ENCODE results near the gene C1RL. TPM values are rescaled to one million over a fixed set of nuclear protein-coding genes. Genes with fewer than 3 reads are reported as not detected.

The C1RL gene
- total RNA-seq: 10 to 100 TPM; 10.3 to 11.5 TPM

DNA sequence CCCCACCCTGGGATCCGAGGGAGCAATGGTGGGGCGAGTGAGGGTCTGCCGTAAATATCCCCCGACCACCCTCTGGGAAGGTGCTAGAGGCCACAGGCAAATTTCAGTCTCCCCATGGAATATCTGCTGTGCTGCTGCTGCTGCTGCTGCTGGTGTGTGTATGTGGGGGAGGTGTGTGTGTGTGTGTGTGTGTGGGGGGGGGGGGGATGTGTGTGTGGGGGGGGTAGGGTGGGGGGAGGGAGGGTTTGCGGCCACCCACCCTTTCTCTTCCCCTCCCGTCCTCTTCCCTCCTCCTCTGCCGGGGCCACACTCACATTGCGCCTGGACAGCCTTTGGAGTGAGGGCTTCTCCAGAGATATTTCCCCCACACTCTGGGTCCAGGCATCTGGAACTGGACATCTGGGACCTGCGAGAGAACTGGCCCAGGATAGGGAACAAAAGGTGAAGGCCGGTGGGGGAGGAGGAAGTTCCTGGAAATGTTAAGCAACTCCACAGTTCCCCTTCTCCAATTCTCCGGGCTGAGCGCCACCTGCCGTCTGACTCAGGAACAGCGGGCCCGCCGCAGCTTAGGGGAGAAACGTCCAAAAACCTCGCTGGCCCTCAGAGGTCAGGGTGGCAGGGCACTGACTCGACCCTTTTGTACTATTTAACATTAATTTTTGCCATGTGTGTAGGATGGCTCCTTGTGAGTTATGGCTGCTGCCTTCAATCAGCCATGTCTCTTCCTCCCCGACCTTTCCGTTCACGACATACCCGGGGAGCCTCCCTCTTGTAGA is at the start of gene C1RL:
Gene C1RL (minus strand): TSS at position 419 of the 776 bp plus-strand sequence. CDS start 34 bp downstream, at position 385.
- DNase-seq: peak; percentile 91
- intact Hi-C loops (cut with micrococcal nuclease): loop anchor here (1.0 to 5.0 kb wide), 8 partner anchors 21 to 257 kb away; partner anchors contain the start of genes C12orf57, CDCA3, CLSTN3 and EMG1
- CTCF ChIA-PET: interaction anchor here (0.6 to 5.3 kb wide), 22 partner anchors 10 to 530 kb away, joined by 3 to 30 read pairs (median 3); partner anchors contain the start of genes C12orf57, C1R, LPCAT3 and RNU7-1
- Mint-ChIP-seq H3K4me3 (peak within 1 kb of the TSS; percentile 95), H3K9me3 (peaks cover 13% of the 10 kb centered on the region), H3K27me3 (ENCODE audit: low read depth) (no peaks in the 10 kb centered on the region), H3K4me1 (ENCODE audit: low read depth) (peaks cover 29% of the 10 kb centered on the region), H3K27ac (peak within 1 kb of the TSS; percentile 97), H3K36me3 (ENCODE audit: low read depth) (peaks cover 22% of the 10 kb centered on the region)

DNA sequence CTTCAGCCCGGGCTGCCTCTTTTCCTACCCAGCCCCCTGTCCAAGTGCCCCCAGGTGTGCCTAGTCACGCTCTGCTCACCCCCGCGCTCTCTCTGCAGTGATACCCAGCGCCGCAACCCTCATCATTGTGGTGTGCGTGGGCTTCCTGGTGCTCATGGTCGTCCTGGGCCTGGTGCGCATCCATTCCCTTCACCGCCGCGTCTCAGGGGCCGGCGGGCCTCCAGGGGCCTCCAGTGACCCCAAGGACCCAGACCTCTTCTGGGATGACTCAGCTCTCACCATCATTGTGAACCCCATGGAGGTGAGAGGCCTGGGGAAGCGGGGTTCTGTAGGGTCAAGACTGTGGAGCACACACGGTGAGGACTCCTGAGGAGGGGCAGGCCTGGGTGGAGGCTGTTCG is 48.4 kb upstream of the C1RL start:
- CTCF ChIA-PET: no interaction called here
- Mint-ChIP-seq H3K27ac (no peak overlapping the region), H3K4me3 (no peak overlapping the region), H3K36me3 (ENCODE audit: low read depth) (peaks cover 2% of the 10 kb centered on the region), H3K9me3 (no peaks in the 10 kb centered on the region), H3K4me1 (ENCODE audit: low read depth) (no peaks in the 10 kb centered on the region), H3K27me3 (ENCODE audit: low read depth) (no peaks in the 10 kb centered on the region)
- no peak for DNase-seq
- intact Hi-C loops (cut with micrococcal nuclease): no loop called here

DNA sequence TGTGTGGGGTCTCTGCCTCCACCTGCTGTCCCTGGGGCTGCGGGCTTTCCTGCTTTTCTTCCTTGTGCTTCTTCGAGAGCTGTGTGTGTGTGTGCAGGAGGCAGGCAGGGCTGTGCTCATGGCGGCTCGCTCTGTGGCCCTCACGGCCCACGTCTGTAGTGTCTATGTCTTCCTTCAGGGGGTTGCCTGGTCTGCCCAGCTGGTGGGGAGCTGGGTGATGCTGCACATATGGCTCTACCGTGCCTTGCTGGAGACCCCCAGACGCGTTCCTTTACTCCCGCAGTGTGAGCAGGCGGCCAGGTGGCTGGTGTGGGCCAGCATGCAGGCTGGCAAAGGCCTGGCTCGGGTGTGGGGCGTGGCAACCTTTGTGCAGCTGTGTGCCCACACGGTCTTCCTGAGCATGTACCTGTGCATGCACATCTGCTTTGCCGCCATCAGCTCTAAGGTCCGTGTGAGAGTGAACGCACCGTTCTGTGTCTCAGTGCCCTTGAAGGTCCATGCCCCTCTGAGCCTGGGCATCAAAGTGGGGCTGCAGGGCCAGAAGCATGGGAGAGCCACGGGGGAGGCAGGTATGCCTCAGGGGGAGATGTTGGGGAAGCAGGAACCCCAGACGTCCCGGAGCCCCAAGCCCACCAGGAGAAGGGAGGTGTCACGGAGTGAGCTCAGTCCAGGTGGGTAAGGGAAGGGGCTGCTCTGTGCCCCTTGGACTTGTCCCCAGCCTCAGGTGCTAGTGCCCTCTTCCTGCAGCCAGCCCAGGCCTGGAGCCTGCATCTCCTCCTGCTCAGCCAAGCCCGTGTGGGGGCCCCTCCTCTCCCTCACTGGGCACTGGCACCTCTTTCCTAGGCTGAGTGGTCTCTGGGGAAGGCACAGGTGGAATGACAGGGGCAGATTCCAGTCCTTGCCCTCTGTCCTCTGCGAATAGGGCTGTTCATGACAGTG is 47.5 kb upstream of the C1RL start:
- no peak overlapping the region for H3K4me3 Mint-ChIP-seq
- peaks cover 2% of the 10 kb centered on the region for H3K36me3 Mint-ChIP-seq (ENCODE audit: low read depth)
- CTCF ChIA-PET: interaction anchor here (1.2 kb wide), 1 partner anchor 47 kb away, joined by 3 read pairs; no protein-coding TSS in a partner anchor
- intact Hi-C loops (cut with micrococcal nuclease): no loop called here
- H3K27ac Mint-ChIP-seq: no peak overlapping the region
- no peaks in the 10 kb centered on the region for H3K27me3 Mint-ChIP-seq (ENCODE audit: low read depth)
- no peaks in the 10 kb centered on the region for H3K4me1 Mint-ChIP-seq (ENCODE audit: low read depth)
- DNase-seq: no peak
- no peaks in the 10 kb centered on the region for H3K9me3 Mint-ChIP-seq

DNA sequence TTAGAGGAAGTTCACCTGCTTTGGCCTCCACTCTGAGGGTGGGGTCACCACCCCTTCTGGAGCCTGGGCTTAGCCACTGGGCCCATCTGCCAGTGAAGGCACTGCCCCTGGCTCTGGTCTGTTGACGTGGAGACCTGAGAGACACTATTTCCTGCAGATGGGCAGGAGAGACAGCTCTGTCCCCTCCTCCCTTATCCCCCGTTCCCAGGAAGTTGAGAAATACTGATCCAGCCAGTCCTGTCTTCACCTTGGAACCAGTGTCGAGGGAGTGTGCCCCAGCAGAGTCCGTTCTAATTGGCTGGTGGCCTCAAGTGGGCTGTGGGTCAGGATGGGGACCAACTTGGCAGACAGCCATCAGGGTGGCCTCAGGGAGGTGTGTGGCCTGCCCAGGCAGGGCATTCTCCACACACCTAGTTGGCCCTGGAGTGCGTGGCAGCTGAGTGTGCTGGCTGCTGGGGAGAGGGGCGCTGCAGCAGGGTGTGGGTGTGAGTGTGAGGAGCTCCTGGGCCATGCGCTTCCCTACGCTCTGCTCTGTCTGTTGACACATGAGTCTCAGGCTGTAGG is 46.5 kb upstream of the C1RL start:
- no peaks in the 10 kb centered on the region for H3K4me1 Mint-ChIP-seq (ENCODE audit: low read depth)
- DNase-seq: no peak
- no peaks in the 10 kb centered on the region for H3K27me3 Mint-ChIP-seq (ENCODE audit: low read depth)
- no peaks in the 10 kb centered on the region for H3K9me3 Mint-ChIP-seq
- intact Hi-C loops (cut with micrococcal nuclease): no loop called here
- CTCF ChIA-PET: interaction anchor here (1.0 to 1.2 kb wide), 2 partner anchors 16 to 46 kb away, joined by 3 read pairs; no protein-coding TSS in a partner anchor
- H3K36me3 Mint-ChIP-seq (ENCODE audit: low read depth): peaks cover 2% of the 10 kb centered on the region
- H3K27ac Mint-ChIP-seq: no peak overlapping the region
- H3K4me3 Mint-ChIP-seq: no peak overlapping the region

- H3K27ac Mint-ChIP-seq: no peak overlapping the region
- intact Hi-C loops (cut with micrococcal nuclease): no loop called here
- CTCF ChIA-PET: interaction anchor here (1.0 to 2.4 kb wide), 4 partner anchors 11 to 45 kb away, joined by 3 to 13 read pairs (median 5); no protein-coding TSS in a partner anchor
- no peaks in the 10 kb centered on the region for H3K27me3 Mint-ChIP-seq (ENCODE audit: low read depth)
- DNase-seq: no peak
- no peak overlapping the region for H3K4me3 Mint-ChIP-seq
- no peaks in the 10 kb centered on the region for H3K9me3 Mint-ChIP-seq
- H3K36me3 Mint-ChIP-seq (ENCODE audit: low read depth): peaks cover 2% of the 10 kb centered on the region
- H3K4me1 Mint-ChIP-seq (ENCODE audit: low read depth): no peaks in the 10 kb centered on the region
Measured at GRCh38 chr12:7154901-7155470, 46.0 kb upstream of the C1RL start.

GRCh38 chr12:7154042-7154441 is 45.0 kb upstream of the C1RL start:
- intact Hi-C loops (cut with micrococcal nuclease): no loop called here
- Mint-ChIP-seq H3K9me3 (no peaks in the 10 kb centered on the region), H3K27me3 (ENCODE audit: low read depth) (no peaks in the 10 kb centered on the region), H3K4me3 (no peak overlapping the region), H3K36me3 (ENCODE audit: low read depth) (peaks cover 2% of the 10 kb centered on the region), H3K27ac (no peak overlapping the region), H3K4me1 (ENCODE audit: low read depth) (no peaks in the 10 kb centered on the region)
- DNase-seq: no peak
- CTCF ChIA-PET: interaction anchor here (0.7 to 2.4 kb wide), 3 partner anchors 10 to 236 kb away, joined by 3 to 13 read pairs (median 7); no protein-coding TSS in a partner anchor

DNA sequence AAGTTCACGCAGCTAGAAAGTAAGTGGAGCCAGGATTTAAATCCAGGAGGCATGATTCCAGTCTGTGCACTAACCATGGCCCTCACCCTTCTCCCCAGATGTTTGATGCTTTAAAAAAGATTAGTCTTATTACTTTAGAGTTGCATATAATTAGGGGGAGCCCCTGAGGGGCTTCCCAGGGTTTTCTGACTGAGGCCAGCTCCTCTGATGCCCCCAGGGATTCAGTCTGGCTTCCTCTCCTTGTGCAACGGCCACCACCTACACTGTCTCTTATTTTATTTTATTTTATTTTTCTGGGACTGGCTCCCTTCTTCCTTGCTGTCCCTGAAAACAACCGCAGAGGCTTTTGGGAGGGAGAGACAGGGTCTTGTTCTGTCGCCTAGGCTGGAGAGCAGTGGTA is 43.8 kb upstream of the C1RL start:
- CTCF ChIA-PET: interaction anchor here (2.4 kb wide), 1 partner anchor 8 kb away, joined by 13 read pairs; no protein-coding TSS in a partner anchor
- intact Hi-C loops (cut with micrococcal nuclease): no loop called here
- peaks cover 2% of the 10 kb centered on the region for H3K36me3 Mint-ChIP-seq (ENCODE audit: low read depth)
- no peaks in the 10 kb centered on the region for H3K4me1 Mint-ChIP-seq (ENCODE audit: low read depth)
- H3K4me3 Mint-ChIP-seq: no peak overlapping the region
- no peaks in the 10 kb centered on the region for H3K9me3 Mint-ChIP-seq
- no peak for DNase-seq
- H3K27me3 Mint-ChIP-seq (ENCODE audit: low read depth): no peaks in the 10 kb centered on the region
- H3K27ac Mint-ChIP-seq: no peak overlapping the region

- Mint-ChIP-seq H3K36me3 (ENCODE audit: low read depth) (no peaks in the 10 kb centered on the region), H3K4me1 (ENCODE audit: low read depth) (no peaks in the 10 kb centered on the region), H3K27me3 (ENCODE audit: low read depth) (no peaks in the 10 kb centered on the region), H3K9me3 (no peaks in the 10 kb centered on the region), H3K27ac (no peak overlapping the region), H3K4me3 (no peak overlapping the region)
- CTCF ChIA-PET: interaction anchor here (0.7 kb wide), 1 partner anchor 9 kb away, joined by 8 read pairs; no protein-coding TSS in a partner anchor
- no peak for DNase-seq
- intact Hi-C loops (cut with micrococcal nuclease): no loop called here
Measured at GRCh38 chr12:7151532-7151931, 42.5 kb upstream of the C1RL start.

DNA sequence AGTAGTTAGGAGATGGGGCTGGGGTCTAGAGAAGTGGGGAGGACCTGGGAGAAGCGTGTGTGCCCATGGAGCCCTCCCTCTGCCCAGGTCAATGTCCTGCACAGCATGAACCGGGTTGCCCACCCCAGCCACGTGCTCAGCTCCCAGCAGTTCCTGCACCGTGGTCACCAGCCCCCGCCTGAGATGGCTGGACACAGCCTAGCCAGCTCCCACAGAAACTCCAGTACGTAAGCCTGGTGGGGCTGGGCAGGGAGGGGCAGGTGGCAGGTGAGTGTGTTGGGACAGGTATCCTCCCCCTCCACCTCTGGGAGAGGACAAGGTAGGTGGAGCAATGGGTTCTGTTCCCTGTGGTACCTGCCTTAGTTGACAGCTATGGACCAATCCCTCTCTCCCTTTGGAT is 41.8 kb upstream of the C1RL start:
- DNase-seq: no peak
- intact Hi-C loops (cut with micrococcal nuclease): no loop called here
- no peaks in the 10 kb centered on the region for H3K4me1 Mint-ChIP-seq (ENCODE audit: low read depth)
- CTCF ChIA-PET: no interaction called here
- no peak overlapping the region for H3K4me3 Mint-ChIP-seq
- H3K9me3 Mint-ChIP-seq: no peaks in the 10 kb centered on the region
- H3K27me3 Mint-ChIP-seq (ENCODE audit: low read depth): no peaks in the 10 kb centered on the region
- H3K27ac Mint-ChIP-seq: no peak overlapping the region
- H3K36me3 Mint-ChIP-seq (ENCODE audit: low read depth): no peaks in the 10 kb centered on the region

DNA sequence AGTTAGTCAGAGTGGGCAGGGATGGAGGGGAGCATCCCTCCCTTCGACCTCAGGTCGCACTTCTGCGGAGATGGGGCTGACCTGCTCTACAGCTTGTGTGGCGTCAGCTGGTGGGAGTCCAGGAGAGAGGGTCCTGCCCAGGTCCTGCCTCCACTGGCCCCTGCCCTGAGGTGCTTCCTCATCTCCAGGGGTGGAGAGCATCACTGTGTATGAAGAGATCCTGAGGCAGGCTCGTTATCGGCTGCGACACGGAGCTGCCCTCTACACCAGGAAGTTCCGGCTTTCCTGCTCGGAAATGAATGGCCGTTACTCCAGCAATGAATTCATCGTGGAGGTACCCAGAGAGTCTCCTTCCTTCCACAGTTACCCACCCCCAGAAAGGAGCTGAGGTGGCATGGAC is 41.3 kb upstream of the C1RL start:
- intact Hi-C loops (cut with micrococcal nuclease): no loop called here
- CTCF ChIA-PET: no interaction called here
- no peak for DNase-seq
- H3K4me3 Mint-ChIP-seq: no peak overlapping the region
- H3K27me3 Mint-ChIP-seq (ENCODE audit: low read depth): no peaks in the 10 kb centered on the region
- no peaks in the 10 kb centered on the region for H3K4me1 Mint-ChIP-seq (ENCODE audit: low read depth)
- no peaks in the 10 kb centered on the region for H3K9me3 Mint-ChIP-seq
- no peak overlapping the region for H3K27ac Mint-ChIP-seq
- no peaks in the 10 kb centered on the region for H3K36me3 Mint-ChIP-seq (ENCODE audit: low read depth)

DNA sequence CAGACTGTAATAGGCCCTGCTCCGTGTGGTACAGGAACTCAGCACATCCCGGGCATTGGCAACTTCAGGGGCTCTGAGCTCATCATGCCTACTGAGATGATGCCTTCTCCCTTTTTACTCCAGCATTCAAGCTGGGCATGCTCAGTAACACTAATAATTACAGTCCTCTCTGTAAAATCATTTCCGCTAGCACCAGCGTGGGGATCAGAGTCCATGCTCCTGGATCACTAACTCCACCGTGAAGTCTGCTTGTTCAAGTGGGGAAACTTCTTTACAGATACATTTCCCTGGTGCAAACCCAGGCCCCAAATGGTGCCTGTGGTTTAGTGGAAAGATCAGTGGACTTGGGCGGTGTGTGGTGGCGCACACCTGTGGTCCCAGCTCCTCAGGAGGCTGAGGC is 37.9 kb upstream of the C1RL start:
- Mint-ChIP-seq H3K27ac (no peak overlapping the region), H3K36me3 (ENCODE audit: low read depth) (no peaks in the 10 kb centered on the region), H3K9me3 (no peaks in the 10 kb centered on the region), H3K27me3 (ENCODE audit: low read depth) (no peaks in the 10 kb centered on the region), H3K4me3 (no peak overlapping the region), H3K4me1 (ENCODE audit: low read depth) (peaks cover under 1% of the 10 kb centered on the region)
- intact Hi-C loops (cut with micrococcal nuclease): no loop called here
- no peak for DNase-seq
- CTCF ChIA-PET: interaction anchor here (0.9 to 1.4 kb wide), 3 partner anchors 17 to 47 kb away, joined by 3 to 6 read pairs (median 4); no protein-coding TSS in a partner anchor
